Ovary (tissue), 9 donors: ENCODE results near the gene ALOXE3. TPM values are rescaled to one million over a fixed set of nuclear protein-coding genes. Genes with fewer than 3 reads are reported as not detected.
A peak's percentile ranks its signal among the peaks of the same experiment; 100 is the strongest.

Experiments
- DNase-seq, 5 donors: peaks; one replicate each; pipeline ENCODE4 v3.0.0-alpha.2; 2019 to 2020
- H3K27ac ChIP-seq, 2 donors: fragments of 200-600 bp; one replicate each; pipeline versions ENCODE4 v1.5.1 to v1.8.0; 2019 to 2022
- H3K27me3 ChIP-seq: fragments of 200-600 bp; one replicate; pipeline ENCODE4 v1.8.0; 2022
- H3K36me3 ChIP-seq: fragments of 200-600 bp; sonication (generic); one replicate; pipeline ENCODE4 v1.5.1; 2019
- H3K4me1 ChIP-seq: one replicate; pipeline ENCODE4 v1.8.1; 2013; ENCODE audit warnings: mild to moderate bottlenecking, moderate library complexity; ENCODE audit not compliant: insufficient read depth
- H3K4me3 ChIP-seq: fragments of 200-600 bp; sonication (generic); one replicate; pipeline ENCODE4 v1.5.1; 2017
- H3K9me3 ChIP-seq, 2 donors: fragments of 200-600 bp in 1 of 2; sonication (generic) in 1 of 2; one replicate each; pipeline versions ENCODE4 v1.5.1 to v1.8.1; 2013 to 2019; ENCODE audit warnings: mild to moderate bottlenecking in 1 of 2, moderate library complexity in 1 of 2
- CTCF ChIP-seq, 3 donors: fragments of 450-650 bp in 2 of 3; fragments of 200-600 bp in 1 of 3; IDR thresholded peaks; one replicate each; pipeline versions ENCODE4 v1.5.1 to v1.8.0; 2016 to 2022; ENCODE audit warnings: antibody characterized with exemption in 3 of 3, mild to moderate bottlenecking in 1 of 3
- EP300 ChIP-seq: sonication (generic); formaldehyde crosslinking; IDR thresholded peaks from one replicate; pipeline ENCODE4 v1.6.1; 2017; ENCODE audit warnings: antibody characterized with exemption
- POLR2A ChIP-seq: fragments of 450-650 bp; IDR thresholded peaks from one replicate; pipeline ENCODE4 v1.6.1; 2017; ENCODE audit warnings: antibody characterized with exemption, mild to moderate bottlenecking, moderate library complexity
- WGBS, 3 donors: extraction: QIAGEN DNeasy Blood & Tissue Kit in 1 of 3; methylation state at CpG; one replicate each; pipeline versions ENCODE4 v1.1.5 to v1.1.7; 2013 to 2017; 5-methylcytosine and 5-hydroxymethylcytosine counted together
- intact Hi-C, 4 donors: fragments of 100-400 bp; cut with DNase I; formaldehyde crosslinking; loops; one replicate each; pipeline versions ENCODE4 v1.11.0 to v1.15.1; 2022 to 2023
- polyA plus RNA-seq, 2 donors: library from polyadenylated mRNA; stranded (reverse); fragments of 200-250 nt in 1 of 2; fragments of 350-450 nt in 1 of 2; fragmentation: Illumina TruSeq in 1 of 2; extraction: RNeasy Lipid Tissue Mini Kit (QIAGEN cat#74804) in 1 of 2; gene quantifications; one replicate each; pipeline ENCODE4 v1.2.3, GENCODE V29; 2013 to 2014
- total RNA-seq, 7 donors: library from RNA; depleted of rRNA in 2 of 7; stranded (reverse); fragments of >200 nt in 2 of 7; fragmentation: NEBNext Ultra II Directional in 3 of 7; extraction: Animal tissue kit (Norgen Biotek cat#: 25700) in 3 of 7; gene quantifications; one replicate each; pipeline versions ENCODE4 v1.1.0 to v1.2.4, GENCODE V29; 2016 to 2023
- donor health status: DM: no; HTN: no; CAD: no; lungs with moderate emphysema.
- donor health status: DM: no; HTN: no; CAD: no.
- donor health status: Bipolar disorder and iron deficiency.
- donor health status: DM: yes; HTN: yes; CAD: no.
- donor health status: DM: no; HTN: no; CAD: no.
- donor health status: DM: yes; HTN: yes; CAD: no.

ALOXE3 gene
- total and polyA plus RNA-seq, 9 donors = 0.07 TPM; not detected in 8

- DNase-seq = no peak
- Histone ChIP-seq H3K27ac (peak overlapping the region; percentile 42 to 84), H3K9me3 (no peaks in the 10 kb centered on the region), H3K4me3 (peak overlapping the region; percentile 0), H3K27me3 (no peaks in the 10 kb centered on the region), H3K4me1 (no peaks in the 10 kb centered on the region), H3K36me3 (no peaks in the 10 kb centered on the region)
- 1 to 2% (median 1%) methylated on average over 7 of the region's 7 CpGs for WGBS, 3 donors
- intact Hi-C loops = loop anchor here in 2 of 4 donors (2.0 to 5.0 kb wide), 3 partner anchors 22 to 154 kb away; no protein-coding TSS in a partner anchor
- TF ChIP-seq POLR2A (no peak), EP300 (no peak), CTCF (IDR thresholded peaks at IDR 0.05) (no peak)
These were observed 20.0 kb upstream of the ALOXE3 start for GRCh38 chr17:8138374-8138671.

- intact Hi-C loops = loop anchor here in 2 of 4 donors (2.0 to 5.0 kb wide), 3 partner anchors 23 to 154 kb away; no protein-coding TSS in a partner anchor
- WGBS, 3 donors = 23 to 32% (median 29%) methylated on average over 21 of the region's 21 CpGs
- Histone ChIP-seq H3K4me1 (no peaks in the 10 kb centered on the region), H3K4me3 (peak overlapping the region; percentile 0), H3K9me3 (no peaks in the 10 kb centered on the region), H3K36me3 (no peaks in the 10 kb centered on the region), H3K27ac (peak overlapping the region; percentile 42 to 84), H3K27me3 (no peaks in the 10 kb centered on the region)
- no peak for TF ChIP-seq POLR2A
- no peak for TF ChIP-seq EP300
- TF ChIP-seq CTCF (IDR thresholded peaks at IDR 0.05) = no peak
- DNase-seq = peak in 4 of 5 donors; percentile 25 to 53 (median 50)
These were observed 19.5 kb upstream of the ALOXE3 start for GRCh38 chr17:8137645-8138373.

- TF ChIP-seq EP300 (no peak), CTCF (IDR thresholded peaks at IDR 0.05) (no peak), POLR2A (no peak)
- intact Hi-C loops = no loop called here
- H3K4me3 ChIP-seq = no peak overlapping the region
- no peaks in the 10 kb centered on the region for H3K36me3 ChIP-seq
- no peaks in the 10 kb centered on the region for H3K27me3 ChIP-seq
- DNase-seq = no peak
- H3K4me1 ChIP-seq = no peaks in the 10 kb centered on the region
- no peaks in the 10 kb centered on the region for H3K9me3 ChIP-seq
- WGBS, 3 donors = 82 to 88% (median 83%) methylated on average over 4 of the region's 4 CpGs
- no peak overlapping the region for H3K27ac ChIP-seq
These were observed 15.6 kb upstream of the ALOXE3 start for GRCh38 chr17:8133941-8134340.

- TF ChIP-seq POLR2A = no peak
- TF ChIP-seq CTCF (IDR thresholded peaks at IDR 0.05) = no peak
- no peak for TF ChIP-seq EP300
- WGBS, 3 donors = 51 to 58% (median 55%) methylated on average over 12 of the region's 12 CpGs
- Histone ChIP-seq H3K9me3 (no peaks in the 10 kb centered on the region), H3K36me3 (no peaks in the 10 kb centered on the region), H3K27ac (no peak overlapping the region), H3K27me3 (no peaks in the 10 kb centered on the region), H3K4me1 (no peaks in the 10 kb centered on the region), H3K4me3 (no peak overlapping the region)
- intact Hi-C loops = no loop called here
- DNase-seq = peak in 1 of 5 donors; percentile 11
These were observed 15.1 kb upstream of the ALOXE3 start for GRCh38 chr17:8133399-8133798.
